ENCODE measurements around the gene MGP.

The MGP gene

DNA sequence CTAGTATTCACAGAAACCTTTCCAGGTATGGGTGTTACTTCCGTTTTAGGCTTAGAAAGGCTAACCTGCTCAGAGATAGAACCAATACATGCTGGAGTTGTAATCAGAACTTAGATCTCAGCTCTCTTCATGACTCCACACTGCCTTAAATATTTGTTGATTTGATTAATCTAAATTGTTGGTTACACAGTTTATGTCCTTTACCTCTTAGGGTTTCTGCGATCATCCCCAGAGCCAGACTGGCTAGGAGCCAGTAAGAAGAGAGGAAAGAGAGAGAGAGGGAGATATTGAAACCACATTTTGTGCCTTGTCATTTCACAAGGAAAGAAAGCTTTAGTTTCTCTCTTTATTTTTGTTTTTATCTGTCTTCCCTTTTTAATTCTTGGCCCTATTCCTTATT lies 16.8 kb upstream of the MGP start:
- DNase-seq = no peak

DNA sequence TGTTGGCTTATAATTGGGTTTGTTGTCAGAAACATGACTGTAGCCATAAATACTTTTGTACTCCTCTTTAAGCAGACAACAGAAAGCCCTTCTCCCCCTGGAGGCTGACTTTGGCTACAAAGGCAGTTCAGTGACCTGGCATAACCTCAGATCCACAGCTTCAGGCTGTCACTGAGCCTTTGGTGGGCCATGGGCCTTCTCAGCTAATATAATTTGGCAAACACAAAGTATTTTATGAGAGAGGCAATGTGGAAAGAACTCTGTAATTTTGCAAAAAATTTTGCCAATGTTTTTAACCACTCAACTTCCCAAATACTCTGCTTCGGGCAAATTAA lies 15.5 kb upstream of the MGP start:
- DNase-seq = no peak

DNA sequence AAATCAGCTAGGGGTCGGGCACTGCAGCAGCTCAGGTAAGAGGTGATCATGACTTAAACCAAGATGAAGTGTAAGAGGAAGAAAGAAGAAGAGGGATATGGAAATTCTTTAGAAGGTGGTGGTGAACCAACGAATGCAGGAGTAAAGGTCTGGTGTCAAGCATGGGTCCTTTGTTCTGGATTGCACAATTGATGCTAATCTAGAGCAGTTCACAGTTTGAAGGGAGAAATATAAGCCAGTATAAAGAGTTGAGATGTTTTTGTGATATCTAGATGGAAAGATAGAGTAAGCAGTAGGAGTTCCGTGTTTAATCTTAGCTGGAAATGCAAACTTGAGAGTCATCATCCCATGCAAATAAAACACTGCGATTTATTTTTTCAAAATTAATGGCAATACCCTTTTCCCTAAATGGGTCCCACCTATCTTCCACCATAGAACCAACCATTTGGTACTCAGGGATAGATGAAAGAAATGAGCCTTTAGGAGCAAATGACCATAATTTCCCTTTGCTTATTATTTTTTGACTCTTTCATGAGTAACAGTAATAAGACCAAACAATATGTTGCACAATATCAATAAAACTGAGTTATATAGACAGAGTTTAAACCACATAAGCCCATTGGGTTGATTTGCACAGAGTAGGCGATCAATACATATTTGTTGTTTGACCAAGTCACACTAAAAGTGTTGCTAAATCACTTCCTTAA lies 15.0 kb upstream of the MGP start:
- DNase-seq = no peak

DNA sequence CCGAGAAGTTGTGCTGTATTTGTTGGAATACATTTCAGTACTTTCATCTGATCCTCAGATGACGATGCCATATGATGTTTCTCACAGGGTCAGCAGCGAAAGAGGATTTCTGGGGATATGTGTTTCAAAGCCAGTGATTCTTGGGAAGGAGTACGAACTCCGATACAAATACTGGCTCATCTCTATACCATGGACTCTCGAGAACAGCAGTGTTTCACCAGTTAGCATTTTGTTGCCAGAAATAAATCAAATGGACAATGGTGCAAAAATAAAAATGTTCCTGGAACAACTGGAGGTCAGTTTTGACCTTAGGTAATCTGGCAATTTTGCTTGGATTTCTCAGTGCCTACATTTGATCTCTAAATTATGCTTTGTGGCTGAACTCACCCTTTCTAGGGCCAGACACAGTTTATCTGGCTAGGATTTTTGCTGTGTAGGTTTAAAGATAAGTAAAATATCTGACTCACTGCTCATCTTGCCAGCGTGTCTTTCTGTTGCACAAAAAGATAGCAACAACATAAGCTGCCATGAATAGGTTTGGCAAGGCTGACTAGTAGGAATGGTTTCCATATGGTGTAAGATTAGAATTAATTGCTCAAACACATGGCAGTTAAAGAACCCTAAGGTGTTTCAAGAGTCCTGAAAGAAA lies 11.0 kb upstream of the MGP start:
- peak; percentile 78 for DNase-seq

DNA sequence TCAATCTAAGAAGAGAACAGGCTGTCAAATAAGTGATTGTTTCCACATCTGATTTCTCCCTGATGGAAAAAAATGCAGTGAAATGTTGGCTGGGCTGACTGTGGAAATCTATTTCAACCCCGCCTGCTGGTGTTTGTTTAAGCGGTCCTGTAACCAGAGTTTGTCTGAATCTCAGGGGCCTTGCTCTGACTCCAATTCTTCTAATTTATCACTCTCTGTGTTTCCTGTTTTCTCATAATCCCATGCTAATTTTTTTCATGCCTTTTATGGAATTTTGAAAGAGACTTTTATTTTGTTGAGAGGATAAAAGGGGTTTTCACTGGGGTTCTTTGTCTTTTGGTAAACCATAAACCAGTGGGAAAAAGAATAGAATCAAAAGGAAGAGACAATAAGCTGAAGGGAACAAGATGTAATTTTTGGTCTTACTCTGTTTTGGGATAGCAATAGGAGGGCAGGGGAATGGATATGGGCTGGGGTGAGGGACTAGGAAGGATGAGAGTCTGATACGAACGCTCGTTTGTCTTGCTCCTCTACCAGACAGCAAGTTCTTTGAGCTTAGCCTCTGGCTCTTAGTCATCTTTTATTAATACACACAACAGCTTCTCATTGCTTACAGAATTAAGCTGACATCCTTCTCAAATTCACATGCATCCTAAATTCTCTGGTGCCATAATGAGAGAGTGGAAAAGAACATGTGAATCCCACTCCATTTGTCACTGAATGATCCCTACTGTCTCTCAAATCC lies 8.0 kb upstream of the MGP start:
- DNase-seq = peak; percentile 62

DNA sequence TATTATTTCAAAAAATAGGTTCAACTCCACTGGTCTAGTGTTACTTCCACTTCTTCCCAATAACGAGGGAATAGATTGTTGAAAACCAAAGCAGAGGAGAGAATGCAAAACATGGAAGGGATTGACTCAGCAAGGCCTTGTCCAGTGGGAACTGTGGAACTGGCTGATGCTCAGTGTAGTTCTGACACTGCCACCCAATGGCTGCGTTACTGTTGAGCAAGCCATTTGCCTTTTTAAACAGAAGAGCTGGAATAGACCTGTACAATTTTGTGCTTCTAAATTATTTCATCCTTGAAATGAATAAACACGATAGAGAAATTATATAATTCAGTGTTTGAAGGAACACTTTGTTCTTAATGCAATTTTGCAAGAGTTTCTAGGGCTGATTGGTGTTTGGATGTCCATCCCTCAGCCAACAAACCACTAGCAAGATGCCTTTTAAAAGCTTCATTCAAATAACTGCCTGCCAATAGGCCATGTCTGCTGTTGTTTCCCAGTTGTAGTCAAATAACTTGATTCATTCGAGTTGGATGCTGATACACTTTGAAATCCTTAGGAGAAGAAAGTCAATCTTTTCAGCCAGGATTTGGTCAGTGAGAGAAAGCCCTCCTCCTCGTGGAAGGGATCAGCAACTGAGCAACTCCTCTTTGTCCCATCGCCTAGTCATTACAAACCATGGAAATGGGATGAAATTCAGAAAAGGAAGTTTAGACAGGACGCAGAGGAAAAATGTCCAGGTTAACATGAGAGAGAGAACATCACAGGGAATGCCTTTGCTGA lies 7.3 kb upstream of the MGP start:
- peak; percentile 30 for DNase-seq

DNA sequence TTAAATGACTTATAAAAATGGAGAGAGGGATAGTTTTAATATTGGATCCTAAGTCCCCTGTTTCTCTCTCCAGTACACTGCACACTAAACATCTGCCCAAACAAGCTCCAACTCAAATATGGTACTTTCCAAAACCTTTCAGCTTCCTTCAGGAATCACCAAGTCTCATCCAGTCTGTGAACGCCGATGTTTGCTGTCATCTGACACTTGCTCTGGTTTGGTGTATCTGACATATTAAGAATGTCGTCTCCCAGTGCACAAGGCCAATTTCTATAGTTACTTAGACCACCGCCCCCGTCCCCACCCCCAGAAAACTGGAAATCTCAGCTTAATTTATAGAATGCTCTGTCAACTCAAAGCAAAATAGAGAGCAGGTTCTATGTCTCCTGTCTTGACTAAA lies 5.0 kb upstream of the MGP start:
- DNase-seq = no peak

DNA sequence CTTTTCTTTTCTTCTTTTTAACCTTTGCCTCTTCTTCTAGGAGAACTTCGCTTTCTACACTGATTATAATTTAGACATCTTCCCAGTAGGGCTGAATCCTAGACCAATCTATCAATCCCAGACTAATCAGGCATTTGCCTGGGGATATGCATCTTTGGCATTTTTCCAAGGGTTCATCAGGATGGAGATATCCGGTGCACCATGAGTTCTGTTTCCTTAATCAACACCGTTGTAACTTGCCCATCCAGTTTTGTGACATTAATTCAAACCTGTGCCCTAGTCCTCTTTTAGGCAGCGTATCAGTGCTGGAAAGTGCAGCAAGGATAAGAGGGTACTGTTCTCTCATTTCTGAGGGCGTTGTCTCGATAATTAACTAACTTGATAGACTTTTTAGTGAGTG lies 617 bp upstream of the MGP start:
- DNase-seq = no peak

DNA sequence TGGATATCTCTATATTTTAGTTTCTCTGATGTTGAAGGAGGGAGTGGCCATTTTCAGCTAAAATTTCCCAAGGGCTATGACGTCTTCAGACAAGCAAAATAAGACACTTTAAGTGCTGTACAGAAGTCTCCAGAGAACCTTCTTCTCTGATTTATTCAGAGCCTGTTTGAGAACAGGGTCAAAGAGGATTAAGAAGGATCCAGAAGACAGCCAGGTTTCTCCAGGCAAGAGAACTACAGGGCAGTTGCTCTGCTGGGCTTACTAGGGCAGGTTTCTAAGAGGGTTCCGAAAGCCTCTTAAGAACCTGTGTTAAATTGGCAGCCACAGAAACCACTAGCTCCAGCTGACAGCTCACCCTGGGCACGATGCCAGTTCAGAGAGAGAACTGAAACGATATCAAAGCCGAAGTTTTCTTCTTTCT lies 1.2 kb downstream of the MGP start:
- peak; percentile 78 for DNase-seq

DNA sequence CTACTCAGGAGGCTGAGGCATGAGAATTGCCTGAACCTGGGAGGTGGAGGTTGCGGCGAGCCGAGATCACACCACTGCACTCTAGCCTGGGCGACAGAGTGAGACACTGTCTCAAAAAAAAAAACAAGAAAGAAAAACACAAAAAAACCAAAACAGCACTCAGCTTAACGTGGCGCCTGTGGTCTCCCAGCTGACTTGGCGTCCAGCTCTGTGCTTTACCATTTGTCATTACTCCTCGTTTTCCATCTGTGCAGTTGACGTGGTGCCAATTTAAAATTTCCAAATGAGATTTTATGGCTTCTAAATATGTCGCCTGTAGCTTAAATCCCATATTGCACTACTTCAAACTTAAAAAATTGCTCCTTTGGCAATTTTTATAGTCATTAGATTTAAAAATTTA lies 2.0 kb downstream of the MGP start:
- peak; percentile 98 for DNase-seq

DNA sequence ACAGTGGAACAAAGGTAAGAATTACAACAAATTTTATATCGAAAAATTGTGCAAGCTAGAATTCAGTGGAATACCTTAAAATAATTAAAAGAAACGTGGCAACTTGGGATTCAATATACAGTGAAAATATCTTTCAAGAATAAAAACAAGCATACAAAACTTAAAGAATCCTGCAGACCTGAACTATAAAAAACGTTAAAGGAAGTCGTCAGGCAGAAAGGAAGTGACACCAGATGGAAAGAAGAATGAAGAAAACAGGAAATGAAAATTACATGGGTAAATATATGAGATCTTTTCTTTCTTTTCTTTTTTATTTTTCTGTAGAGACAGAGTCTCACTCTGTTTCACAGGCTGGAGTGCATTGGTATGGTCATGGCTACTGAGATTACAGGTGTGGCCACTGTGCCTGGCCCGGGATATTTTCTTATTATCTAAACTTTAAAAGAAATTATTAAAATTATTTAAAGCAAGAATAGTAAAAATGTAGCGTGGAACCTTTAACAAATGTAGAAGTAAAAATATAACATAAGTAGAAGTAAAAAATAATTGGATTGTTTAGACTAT lies 4.7 kb downstream of the MGP start:
- DNase-seq = no peak

DNA sequence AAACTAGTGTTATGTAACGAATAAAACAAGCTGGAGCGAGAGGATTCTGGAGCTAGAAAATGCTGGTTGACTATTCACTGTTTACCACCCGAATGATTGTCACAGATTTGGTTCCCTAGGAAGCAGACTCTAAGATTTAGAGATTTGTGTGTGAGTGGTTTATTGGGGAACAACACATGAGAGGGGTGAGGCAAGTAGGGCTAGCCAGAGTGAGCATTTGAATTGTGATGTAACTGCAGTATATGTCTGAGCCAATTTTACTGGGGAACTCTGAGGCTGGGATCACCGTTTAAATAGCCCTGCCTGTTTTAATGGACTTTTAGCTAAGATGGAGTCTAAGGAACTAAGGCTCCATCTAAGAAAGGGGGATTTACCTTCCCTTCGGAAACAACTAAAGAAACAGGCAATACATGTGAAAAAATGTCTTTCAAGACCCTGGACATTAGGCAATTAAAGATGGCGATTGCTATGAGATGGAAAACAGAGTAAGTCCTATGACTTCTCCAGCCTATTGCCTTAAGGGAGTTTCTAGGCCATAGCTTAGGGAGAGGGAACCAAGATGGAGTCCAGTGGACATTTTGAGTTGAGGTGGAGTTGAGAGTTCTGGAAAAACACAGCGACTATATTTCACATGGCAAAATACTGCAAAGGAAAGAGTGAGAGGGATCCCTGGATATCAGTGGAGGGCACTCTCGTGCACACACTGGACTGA lies 6.3 kb downstream of the MGP start:
- DNase-seq = no peak

DNA sequence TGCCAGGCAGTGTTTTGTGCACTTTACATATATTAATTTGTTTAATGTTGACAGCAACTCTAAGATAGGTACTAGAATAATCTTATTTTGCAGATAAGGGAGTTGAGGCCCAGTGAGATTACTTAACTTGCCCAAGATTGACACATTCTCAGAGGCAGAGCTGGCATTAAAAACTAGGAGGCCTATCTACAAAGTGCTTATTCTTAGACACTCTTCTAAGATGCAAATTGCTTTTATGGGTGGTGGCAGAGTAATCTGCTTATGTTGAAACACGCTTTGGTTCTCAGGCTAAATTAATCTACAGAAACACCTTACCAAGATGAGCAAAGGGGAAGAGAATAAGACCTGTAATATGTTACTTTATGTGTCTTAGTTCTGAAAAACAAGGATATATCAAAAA lies 7.2 kb downstream of the MGP start:
- no peak for DNase-seq

DNA sequence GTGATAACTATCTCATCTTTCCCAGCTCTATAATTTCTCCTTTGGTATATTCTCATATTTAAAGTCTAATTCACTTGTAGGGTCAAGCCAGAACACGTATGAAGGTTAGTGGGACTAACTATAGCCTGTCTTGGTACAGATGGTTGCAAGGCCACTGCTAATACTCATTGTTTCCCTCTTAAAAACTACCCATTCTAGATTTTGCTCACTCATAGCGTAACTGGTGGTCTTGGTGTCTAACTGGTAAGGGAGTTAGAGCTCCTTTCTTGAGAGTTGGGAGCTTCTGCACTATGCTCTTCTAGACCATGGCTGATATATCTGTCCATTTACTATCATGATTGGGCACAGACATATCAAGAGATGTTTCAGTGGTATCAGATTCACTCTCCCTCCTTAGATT lies 8.8 kb downstream of the MGP start:
- no peak for DNase-seq

DNA sequence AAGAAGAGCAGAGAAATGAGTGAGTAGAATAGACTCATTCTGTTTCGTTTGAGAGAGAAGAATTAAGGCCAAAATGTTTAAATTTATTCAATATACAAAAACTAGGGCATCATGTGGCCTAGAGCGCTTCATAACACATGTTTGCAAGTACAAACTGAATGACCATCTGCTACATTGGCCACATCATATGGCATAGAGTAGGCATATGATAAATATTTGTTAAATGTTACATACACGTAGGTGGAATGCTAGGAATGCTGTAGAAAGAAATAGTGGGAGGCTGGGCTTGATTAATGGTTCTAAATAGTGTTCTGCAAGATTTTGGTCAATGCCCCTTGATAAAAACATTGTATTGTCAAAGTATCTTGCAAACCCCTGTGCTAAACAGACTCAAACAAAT lies 10.8 kb downstream of the MGP start:
- DNase-seq = peak; percentile 71

DNA sequence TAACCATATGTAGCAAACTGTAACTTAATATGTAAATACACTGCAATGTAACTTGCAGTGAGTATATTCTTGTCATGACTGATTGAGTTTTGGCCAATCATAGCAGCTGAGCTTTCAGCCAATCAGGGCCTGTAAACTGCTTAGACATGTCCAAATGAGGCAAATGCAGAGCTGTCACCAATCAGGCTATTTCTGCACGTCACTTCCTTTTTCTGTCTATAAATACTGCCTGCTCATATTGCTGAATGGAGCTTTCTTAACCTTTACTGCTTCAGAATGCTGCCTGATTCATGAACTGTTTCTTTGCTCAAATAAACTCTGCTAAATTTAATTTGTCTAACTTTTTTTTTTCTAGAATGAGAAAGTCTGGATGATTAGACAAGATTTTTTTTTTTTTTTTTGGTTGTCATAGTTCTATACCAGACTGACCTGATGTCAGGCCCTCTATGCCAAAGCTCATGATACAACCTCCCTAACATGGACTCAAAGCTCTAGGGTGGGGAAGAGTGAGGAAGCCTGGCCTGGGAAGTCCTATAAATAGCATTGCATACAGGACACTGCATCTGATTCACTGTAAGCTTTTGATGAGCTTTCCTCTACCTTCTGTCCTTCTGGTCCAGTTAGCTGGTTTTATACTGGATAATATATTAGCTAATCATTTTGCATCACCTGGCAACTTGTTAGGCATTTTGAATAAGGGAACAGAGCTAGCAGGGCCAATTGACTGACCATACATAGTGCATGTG lies 12.0 kb downstream of the MGP start:
- peak; percentile 33 for DNase-seq

DNA sequence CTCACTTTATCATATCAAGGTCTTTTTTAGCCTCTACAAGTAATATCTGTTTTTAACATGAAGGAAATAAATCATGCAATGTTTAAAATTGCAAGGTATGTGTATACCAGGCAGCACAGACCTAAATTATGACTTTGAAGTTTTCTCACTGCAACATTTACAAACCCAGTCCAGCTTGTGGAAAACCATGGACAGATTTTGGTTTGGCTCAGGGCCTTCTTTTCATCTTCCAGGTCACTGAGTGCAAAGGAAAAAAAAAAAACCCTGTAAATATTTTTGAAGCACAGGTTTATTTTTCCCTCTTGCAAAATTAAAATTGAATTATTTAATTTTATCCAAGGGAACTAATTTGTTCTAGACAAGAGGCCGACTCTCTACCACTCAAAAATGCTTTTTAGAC lies 13.8 kb downstream of the MGP start:
- no peak for DNase-seq

DNA sequence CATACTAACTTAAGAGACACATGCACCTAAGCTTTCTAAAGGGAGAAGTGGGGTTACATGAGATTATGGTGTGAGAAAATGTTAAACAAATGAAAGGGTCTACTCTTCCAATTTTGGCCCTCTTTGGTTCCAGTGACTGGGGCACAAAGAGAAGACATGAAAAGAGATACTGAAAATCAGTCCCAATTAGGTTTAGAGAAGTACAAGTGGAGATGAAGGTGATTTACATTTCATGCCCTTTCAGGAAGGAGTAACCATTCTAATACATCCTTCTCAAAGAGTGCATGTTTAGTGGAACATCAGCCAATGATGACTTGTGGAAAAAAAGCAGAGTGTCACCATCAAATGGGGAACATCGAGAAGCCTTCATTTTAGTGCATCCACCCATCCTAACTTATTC lies 14.4 kb downstream of the MGP start:
- no peak for DNase-seq

DNA sequence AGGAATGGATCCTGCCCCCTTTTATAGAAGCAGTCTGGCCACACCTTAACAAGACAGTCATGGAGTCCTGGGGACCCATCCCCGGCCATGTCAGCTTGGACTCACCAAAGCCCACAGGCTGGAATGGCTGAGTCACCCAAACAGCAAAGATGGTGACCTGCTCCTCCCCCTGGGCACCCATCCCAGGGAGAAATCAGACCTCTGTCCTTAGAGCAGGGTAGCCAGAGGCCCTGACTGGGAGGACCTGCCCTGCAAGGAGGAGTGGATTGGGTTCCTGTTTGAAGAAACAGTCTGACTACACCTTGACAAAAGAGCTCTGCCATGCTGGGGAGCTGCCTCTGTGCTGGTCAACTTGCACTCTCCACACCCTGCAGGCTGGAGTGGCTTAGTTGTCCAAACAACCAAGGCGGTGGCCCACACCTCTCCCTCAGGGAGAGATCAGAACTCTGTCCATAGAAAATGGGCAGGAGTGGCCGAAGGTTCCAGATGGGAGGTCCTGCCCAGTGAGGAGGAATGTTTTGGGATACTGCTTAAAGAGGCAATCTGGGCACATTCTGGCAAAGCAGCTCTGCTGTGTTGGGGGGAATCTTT lies 16.6 kb downstream of the MGP start:
- no peak for DNase-seq

DNA sequence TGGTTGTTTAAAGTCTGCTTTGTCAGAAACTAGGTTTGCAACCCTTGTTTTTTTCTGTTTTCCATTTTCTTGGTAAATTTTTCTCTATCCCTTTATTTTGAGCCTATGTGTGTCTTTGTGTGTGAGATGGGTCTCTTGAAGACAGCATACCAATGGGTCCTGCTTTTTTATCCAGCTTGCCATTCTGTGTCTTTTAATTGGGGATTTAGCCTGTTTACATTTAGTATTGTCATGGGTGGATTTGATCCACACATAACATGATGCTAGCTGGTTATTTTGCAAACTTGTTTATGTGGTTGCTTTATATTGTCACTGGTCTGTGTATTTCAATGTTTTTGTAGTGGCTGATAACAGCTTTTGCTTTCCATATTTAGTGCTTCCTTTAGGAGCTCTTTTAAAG lies 25.2 kb downstream of the MGP start:
- DNase-seq = no peak

DNA sequence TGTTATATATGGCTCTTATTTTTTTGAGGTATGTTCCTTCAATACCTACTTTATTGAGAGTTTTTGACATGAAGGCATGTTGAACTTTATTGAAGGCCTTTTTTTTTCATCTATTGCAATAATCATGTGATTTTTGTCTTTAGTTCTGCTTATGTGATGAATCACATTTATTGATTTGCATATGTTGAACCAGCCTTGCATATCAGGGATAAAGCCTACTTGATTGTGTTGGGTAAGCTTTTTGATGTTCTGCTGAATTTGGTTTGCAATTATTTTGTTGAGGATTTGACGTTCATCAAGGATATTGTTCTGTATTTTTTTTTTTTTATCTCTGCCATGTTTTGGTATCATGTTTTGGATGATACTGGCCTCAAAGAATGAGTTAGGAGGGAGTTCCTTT lies 27.1 kb downstream of the MGP start:
- DNase-seq = no peak
